OCI-LY3 (cell line): ENCODE results near the gene TLCD1.
"Not testable (repeated sequence)": the region's sequence is repeated elsewhere in the genome, so short reads cannot be mapped to it uniquely, and the experiment has no call there.

ENCODE experiments used
- EZH2phosphoT487 ChIP-seq: fragments of 200-600 bp; shearing (Covaris generic); IDR thresholded peaks from 2 replicates; pipeline ENCODE4 v1.6.1; 2018; ENCODE audit warnings: antibody characterized with exemption, mixed run types, low read depth
- TF ChIP-seq, protein P1 (sequence below): fragments of 200-600, 300-600 bp; sonication (generic); IDR thresholded peaks from 2 replicates; pipeline ENCODE4 v1.5.1; 2014; ENCODE audit warnings: antibody characterized with exemption, low read length, low read depth

DNA sequence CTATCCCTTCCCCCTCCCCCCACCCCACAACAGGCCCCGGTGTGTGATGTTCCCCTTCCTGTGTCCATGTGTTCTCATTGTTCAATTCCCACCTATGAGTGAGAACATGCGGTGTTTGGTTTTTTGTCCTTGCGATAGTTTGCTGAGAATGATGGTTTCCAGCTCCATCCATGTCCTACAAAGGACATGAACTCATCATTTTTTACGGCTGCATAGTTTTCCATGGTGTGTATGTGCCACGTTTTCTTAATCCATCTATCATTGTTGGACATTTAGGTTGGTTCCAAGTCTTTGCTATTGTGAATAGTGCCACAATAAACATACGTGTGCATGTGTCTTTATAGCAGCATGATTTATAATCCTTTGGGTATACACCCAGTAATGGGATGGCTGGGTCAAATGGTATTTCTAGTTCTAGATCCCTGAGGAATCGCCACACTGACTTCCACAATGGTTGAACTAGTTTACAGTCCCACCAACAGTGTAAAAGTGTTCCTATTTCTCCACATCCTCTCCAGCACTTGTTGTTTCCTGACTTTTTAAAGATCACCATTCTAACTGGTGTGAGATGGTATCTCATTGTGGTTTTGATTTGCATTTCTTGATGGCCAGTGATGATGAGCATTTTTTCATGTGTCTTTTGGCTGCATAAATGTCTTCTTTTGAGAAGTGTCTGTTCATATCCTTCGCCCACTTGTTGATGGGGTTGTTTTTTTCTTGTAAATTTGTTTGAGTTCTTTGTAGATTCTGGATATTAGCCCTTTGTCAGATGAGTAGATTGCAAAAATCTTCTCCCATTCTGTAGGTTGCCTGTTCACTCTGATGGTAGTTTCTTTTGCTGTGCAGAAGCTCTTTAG is 10.1 kb upstream of the TLCD1 start:
- TF ChIP-seq, protein P1, sequence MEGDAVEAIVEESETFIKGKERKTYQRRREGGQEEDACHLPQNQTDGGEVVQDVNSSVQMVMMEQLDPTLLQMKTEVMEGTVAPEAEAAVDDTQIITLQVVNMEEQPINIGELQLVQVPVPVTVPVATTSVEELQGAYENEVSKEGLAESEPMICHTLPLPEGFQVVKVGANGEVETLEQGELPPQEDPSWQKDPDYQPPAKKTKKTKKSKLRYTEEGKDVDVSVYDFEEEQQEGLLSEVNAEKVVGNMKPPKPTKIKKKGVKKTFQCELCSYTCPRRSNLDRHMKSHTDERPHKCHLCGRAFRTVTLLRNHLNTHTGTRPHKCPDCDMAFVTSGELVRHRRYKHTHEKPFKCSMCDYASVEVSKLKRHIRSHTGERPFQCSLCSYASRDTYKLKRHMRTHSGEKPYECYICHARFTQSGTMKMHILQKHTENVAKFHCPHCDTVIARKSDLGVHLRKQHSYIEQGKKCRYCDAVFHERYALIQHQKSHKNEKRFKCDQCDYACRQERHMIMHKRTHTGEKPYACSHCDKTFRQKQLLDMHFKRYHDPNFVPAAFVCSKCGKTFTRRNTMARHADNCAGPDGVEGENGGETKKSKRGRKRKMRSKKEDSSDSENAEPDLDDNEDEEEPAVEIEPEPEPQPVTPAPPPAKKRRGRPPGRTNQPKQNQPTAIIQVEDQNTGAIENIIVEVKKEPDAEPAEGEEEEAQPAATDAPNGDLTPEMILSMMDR: not testable (repeated sequence)
- TF ChIP-seq EZH2phosphoT487: not testable (repeated sequence)
